K562 (cell line): ENCODE data around the gene OSBPL10. TPM values are rescaled to one million over a fixed set of nuclear protein-coding genes. Genes with fewer than 3 reads are reported as not detected.

Source experiments
- ATAC-seq: fragments of 200-7000 bp; cut with Tn5 transposase; 3 replicates; pipeline ENCODE4 v1.9.1; 2020; ENCODE audit warnings: moderate library complexity
- BruUV-seq: library from RNA; stranded (reverse); fragments of 400-500 nt; replicated peaks from 2 replicates; lab custom pipeline; 2021; lab: Mats Ljungman, UMichigan
- CTCF ChIA-PET: fragments of 300-600 bp; formaldehyde crosslinking; extraction: SDS; loops from one replicate; lab custom pipeline; 2021; ENCODE audit warnings: low intra/inter-chr PET ratio; lab: Yijun Ruan, JAX
- POLR2A ChIA-PET: fragments of 300-600, 350-650 bp; sonication (Branson Sonifier 250); formaldehyde crosslinking; extraction: SDS; loops from one replicate; lab custom pipeline; 2021; ENCODE audit warnings: antibody characterized with exemption, inconsistent platforms; lab: Yijun Ruan, JAX
- DNase-seq, 4 experiments: peaks; one replicate each; pipeline versions ENCODE4 v3.0.0 to v3.0.0-alpha.2; 2011 to 2018; ENCODE audit warnings: low spot score in 3 of 4, mixed read lengths in 3 of 4; ENCODE audit errors: extremely low read depth in 1 of 4
- FAIRE-seq: peaks from 2 replicates; lab custom pipeline; 2011; peaks lifted over from hg19 to GRCh38; lab: Jason Lieb, UNC
- H2AFZ ChIP-seq: 2 replicates; pipeline ENCODE4 v1.6.0; 2011; ENCODE audit warnings: low read depth, low read length, control low read depth, inconsistent platforms
- H3K27ac ChIP-seq: fragments of 200-600 bp; 3 replicates; pipeline ENCODE4 v1.8.0; 2011; ENCODE audit warnings: low read depth, mild to moderate bottlenecking, control low read depth, inconsistent platforms, low read length, moderate library complexity, mixed read lengths; ENCODE audit errors: extremely low read depth
- H3K27me3 ChIP-seq, 2 experiments: fragments of 300-600 bp in 1 of 2; 2 replicates in 1 of 2; 3 replicates in 1 of 2; pipeline versions ENCODE4 v1.6.0 to v1.8.0; 2011; ENCODE audit warnings: inconsistent platforms in 2 of 2, low read length in 2 of 2, mild to moderate bottlenecking in 1 of 2, mixed read lengths in 1 of 2, moderate library complexity in 1 of 2; ENCODE audit not compliant: control insufficient read depth in 2 of 2, insufficient read depth in 2 of 2
- H3K36me3 ChIP-seq: fragments of 300-600 bp; 3 replicates; pipeline ENCODE4 v1.8.0; 2011; ENCODE audit warnings: mild to moderate bottlenecking, low read length, inconsistent platforms; ENCODE audit not compliant: control insufficient read depth, insufficient read depth
- H3K4me1 ChIP-seq, 2 experiments: fragments of 200-600 bp in 1 of 2; replicated peaks in 1 of 2; 2 replicates in 1 of 2; 3 replicates in 1 of 2; pipeline versions ENCODE4 v1.5.1 to v1.8.0; 2011; ENCODE audit warnings: inconsistent platforms in 2 of 2, low read length in 2 of 2, mild to moderate bottlenecking in 1 of 2, mixed read lengths in 1 of 2, moderate library complexity in 1 of 2; ENCODE audit not compliant: control insufficient read depth in 2 of 2, insufficient read depth in 2 of 2
- H3K4me2 ChIP-seq: 2 replicates; pipeline ENCODE4 v1.6.1; 2011; ENCODE audit warnings: low read length, control low read depth, inconsistent platforms, mixed read lengths; ENCODE audit not compliant: insufficient read depth
- H3K4me3 ChIP-seq: fragments of 200-600 bp; sonication (generic), shearing (Covaris generic); 2 replicates; pipeline ENCODE4 v1.5.1; 2016; ENCODE audit warnings: control low read depth, inconsistent platforms
- H3K79me2 ChIP-seq: fragments of 200-600 bp; 3 replicates; pipeline ENCODE4 v1.8.0; 2011; ENCODE audit warnings: low read length, inconsistent platforms; ENCODE audit not compliant: control insufficient read depth, insufficient read depth
- H3K9ac ChIP-seq, 2 experiments: 2 replicates each; pipeline versions ENCODE4 v1.6.0 to v1.6.1; 2011; ENCODE audit warnings: low read depth in 2 of 2, low read length in 2 of 2, control low read depth in 1 of 2, inconsistent platforms in 1 of 2, mild to moderate bottlenecking in 1 of 2, mixed read lengths in 1 of 2; ENCODE audit not compliant: insufficient read depth in 1 of 2
- H3K9me1 ChIP-seq: one replicate; pipeline ENCODE4 v1.6.0; 2011; ENCODE audit warnings: inconsistent platforms, mild to moderate bottlenecking, low read length, moderate library complexity; ENCODE audit not compliant: control insufficient read depth, insufficient read depth
- H3K9me3 ChIP-seq: replicated peaks from 2 replicates; pipeline ENCODE4 v1.5.1; 2011; ENCODE audit warnings: low read depth, low read length, inconsistent platforms; ENCODE audit not compliant: control insufficient read depth, insufficient read depth
- H4K20me1 ChIP-seq: replicated peaks from 2 replicates; pipeline ENCODE4 v1.6.1; 2011; ENCODE audit warnings: low read length, inconsistent platforms, mixed read lengths; ENCODE audit not compliant: control insufficient read depth, insufficient read depth
- DIDO1 ChIP-seq: fragments of 450-650 bp; IDR thresholded peaks from 2 replicates; pipeline ENCODE4 v1.6.1; 2016; ENCODE audit warnings: low read depth, missing biosample characterization, missing genetic modification characterization
- FOXK2 ChIP-seq, 2 experiments: fragments of 450-650 bp; IDR thresholded peaks in 1 of 2; conservative IDR thresholded peaks in 1 of 2; 2 replicates each; pipeline ENCODE4 v1.6.1; 2016; ENCODE audit warnings: low read depth in 2 of 2, mild to moderate bottlenecking in 1 of 2
- ILF3 ChIP-seq: fragments of 450-650 bp; IDR thresholded peaks from 2 replicates; pipeline ENCODE4 v1.6.1; 2018; ENCODE audit warnings: antibody characterized with exemption, mild to moderate bottlenecking, moderate library complexity, borderline replicate concordance
- PTTG1 ChIP-seq: fragments of 450-650 bp; IDR thresholded peaks from 2 replicates; pipeline ENCODE4 v1.6.1; 2016; ENCODE audit warnings: low read depth, mild to moderate bottlenecking, missing genetic modification characterization, missing compliant biosample characterization
- RFX1 ChIP-seq: fragments of 450-650 bp; IDR thresholded peaks from 2 replicates; pipeline ENCODE4 v1.6.1; 2016; ENCODE audit warnings: mild to moderate bottlenecking, moderate library complexity
- ZNF263 ChIP-seq: sonication (generic); formaldehyde crosslinking; IDR thresholded peaks from 2 replicates; pipeline ENCODE4 v1.8.0; 2022; ENCODE audit warnings: mild to moderate bottlenecking, missing genetic modification reagents, borderline replicate concordance
- WGBS: fragments of 100-300 bp; shearing (Covaris generic); methylation state at CpG from one replicate; pipeline ENCODE4 v1.1.6; 2016; ENCODE audit warnings: low coverage, mixed read lengths; ENCODE audit not compliant: insufficient coverage; ENCODE audit errors: missing lambda C conversion rate; 5-methylcytosine and 5-hydroxymethylcytosine counted together
- in situ Hi-C: fragments of 300-500 bp; cut with MboI; formaldehyde crosslinking; loops from 4 replicates; pipeline ENCODE4 v1.15.0; 2018; ENCODE audit warnings: inconsistent platforms, mixed read lengths
- intact Hi-C: fragments of 100-400 bp; cut with micrococcal nuclease; formaldehyde crosslinking; loops from 2 replicates; pipeline ENCODE4 v1.14.2; 2022
- polyA plus RNA-seq, 8 experiments: library from polyadenylated mRNA; depleted of rRNA in 4 of 8; stranded (reverse) in 5 of 8; unstranded in 3 of 8; fragments of >200 nt; fragmentation: Nextera tagmentation in 2 of 8; fragmentation: Illumina TruSeq in 1 of 8; extraction: Ambion mirVana in 2 of 8; extraction: Trizol in 1 of 8; gene quantifications; 2 replicates each; pipeline versions ENCODE4 v1.2.1 to v1.2.3, GENCODE V29; 2011 to 2014; ENCODE audit warnings: inconsistent platforms in 1 of 8, missing spikeins in 1 of 8
- total RNA-seq, 7 experiments: library from RNA; depleted of rRNA in 6 of 7; stranded (reverse); fragments of >200 nt in 6 of 7; fragmentation: Illumina TruSeq in 2 of 7; extraction: Trizol in 2 of 7; gene quantifications; 2 replicates each; pipeline versions ENCODE4 v1.2.1 to v1.2.3, GENCODE V29; 2011 to 2021; ENCODE audit warnings: low replicate concordance in 1 of 7
- TF ChIP-seq, protein P1 (sequence below): fragments of 200-800 bp; sonication (Bioruptor generic); IDR thresholded peaks from 2 replicates; pipeline ENCODE4 v1.6.1; 2017; ENCODE audit warnings: missing genetic modification characterization, missing compliant biosample characterization

Gene OSBPL10
- total and polyA plus RNA-seq, 9 of the 15 experiments (the other 6 are each of a cell fraction or from before 2014, with no cell fraction given): 0.03 to 0.19 (median 0.14) TPM; not detected in 2

DNA sequence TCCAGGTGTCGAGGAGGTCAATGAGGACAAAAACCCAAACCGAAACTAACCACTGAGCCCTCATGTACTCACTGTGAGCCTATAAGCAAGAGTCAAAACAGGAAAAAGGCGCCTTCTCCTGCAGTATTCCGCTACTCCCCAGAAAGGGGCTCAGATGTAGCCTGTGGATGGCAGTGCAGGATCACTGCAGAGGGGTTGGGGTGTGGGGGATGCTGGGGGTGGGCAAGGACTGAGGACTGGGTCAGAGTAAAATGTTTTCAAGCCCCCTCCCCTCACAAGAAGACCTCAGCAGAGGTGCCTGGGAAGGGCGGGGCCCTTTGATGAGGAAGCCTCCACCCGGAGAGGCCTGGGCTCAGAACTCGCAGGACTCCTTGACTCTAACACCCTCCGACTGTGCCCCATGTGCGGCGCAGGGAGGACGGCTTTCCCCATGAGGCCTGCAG is 170.1 kb downstream of the OSBPL10 start (continued):
- TF ChIP-seq PTTG1 (tag) (no peak), FOXK2 (conservative IDR thresholded peaks at IDR 0.05 in 1 of 2, IDR thresholded peaks at IDR 0.05 in 1 of 2; ENCODE audit: low read depth in 2 of 2) (no peak), ZNF263 (CRISPR knock-in tag) (no peak)
- TF ChIP-seq, protein P1, sequence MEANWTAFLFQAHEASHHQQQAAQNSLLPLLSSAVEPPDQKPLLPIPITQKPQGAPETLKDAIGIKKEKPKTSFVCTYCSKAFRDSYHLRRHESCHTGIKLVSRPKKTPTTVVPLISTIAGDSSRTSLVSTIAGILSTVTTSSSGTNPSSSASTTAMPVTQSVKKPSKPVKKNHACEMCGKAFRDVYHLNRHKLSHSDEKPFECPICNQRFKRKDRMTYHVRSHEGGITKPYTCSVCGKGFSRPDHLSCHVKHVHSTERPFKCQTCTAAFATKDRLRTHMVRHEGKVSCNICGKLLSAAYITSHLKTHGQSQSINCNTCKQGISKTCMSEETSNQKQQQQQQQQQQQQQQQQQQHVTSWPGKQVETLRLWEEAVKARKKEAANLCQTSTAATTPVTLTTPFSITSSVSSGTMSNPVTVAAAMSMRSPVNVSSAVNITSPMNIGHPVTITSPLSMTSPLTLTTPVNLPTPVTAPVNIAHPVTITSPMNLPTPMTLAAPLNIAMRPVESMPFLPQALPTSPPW (CRISPR knock-in tag): no peak

DNA sequence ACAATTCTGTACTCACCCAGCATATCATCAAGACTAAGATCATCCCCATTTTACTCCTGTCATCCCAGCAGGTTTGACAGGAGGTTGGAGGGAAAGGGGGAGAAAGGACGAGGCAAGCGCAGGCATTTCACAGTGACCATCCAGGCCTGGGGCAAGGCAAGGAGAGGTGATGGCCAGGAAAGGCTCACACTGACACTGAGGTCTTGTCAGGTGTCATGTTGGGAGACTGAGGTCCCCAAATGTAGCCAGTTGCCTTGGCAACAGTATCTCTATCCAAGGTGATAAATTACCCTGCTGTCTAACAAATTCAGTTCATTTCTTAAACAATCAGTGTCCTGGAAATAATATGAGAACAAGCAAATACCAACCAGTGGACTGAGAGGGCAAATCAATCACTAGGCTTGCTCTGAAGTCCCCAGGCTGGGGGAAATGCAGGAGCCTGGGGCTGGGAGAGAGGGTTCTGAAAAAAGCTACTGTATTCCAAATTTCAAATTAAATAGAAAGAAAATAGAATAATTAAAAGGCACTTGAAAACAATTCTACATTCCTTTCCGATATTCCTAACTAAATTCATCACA is 172.8 kb downstream of the OSBPL10 start:
- TF ChIP-seq DIDO1 (tag) (no peak), RFX1 (peak; percentile 28), ILF3 (no peak)
- Histone ChIP-seq H2AFZ (no peak overlapping the region), H3K9me1 (no peaks in the 10 kb centered on the region), H3K4me2 (no peak overlapping the region), H3K4me3 (no peak overlapping the region), H3K27ac (no peak overlapping the region), H3K4me1 (no peaks in the 10 kb centered on the region), H4K20me1 (no peaks in the 10 kb centered on the region), H3K9me3 (no peaks in the 10 kb centered on the region), H3K9ac (no peak overlapping the region), H3K27me3 (peaks cover under 1 to 4% of the 10 kb centered on the region in 2 experiments; a peak in 1 of 5 replicates), H3K79me2 (no peaks in the 10 kb centered on the region), H3K36me3 (no peaks in the 10 kb centered on the region)
- BruUV-seq: no TSS peak
- ChIA-PET POLR2A (interaction anchor here (0.9 kb wide), 1 partner anchor 8 kb away, joined by 3 read pairs; no protein-coding TSS in a partner anchor), CTCF (no interaction called here)
- in situ Hi-C loops: no loop called here
- ATAC-seq (no peak), FAIRE-seq (no peak), DNase-seq (no peak)
- intact Hi-C loops: no loop called here
- 2% methylated on average over 3 of the region's 3 CpGs for WGBS
